ENCODE data around the gene PKMYT1.

The PKMYT1 gene

GRCh38 chr16:2980227-2981176, at the start of gene PKMYT1:
Gene PKMYT1 (minus strand): TSS chr16:2980446. CDS start chr16:2979657, 789 bp downstream.
- peak; percentile 92 for DNase-seq

- peak; percentile 40 for DNase-seq
Observed at GRCh38 chr16:3029491-3030221, 49.4 kb upstream of the PKMYT1 start.

DNA sequence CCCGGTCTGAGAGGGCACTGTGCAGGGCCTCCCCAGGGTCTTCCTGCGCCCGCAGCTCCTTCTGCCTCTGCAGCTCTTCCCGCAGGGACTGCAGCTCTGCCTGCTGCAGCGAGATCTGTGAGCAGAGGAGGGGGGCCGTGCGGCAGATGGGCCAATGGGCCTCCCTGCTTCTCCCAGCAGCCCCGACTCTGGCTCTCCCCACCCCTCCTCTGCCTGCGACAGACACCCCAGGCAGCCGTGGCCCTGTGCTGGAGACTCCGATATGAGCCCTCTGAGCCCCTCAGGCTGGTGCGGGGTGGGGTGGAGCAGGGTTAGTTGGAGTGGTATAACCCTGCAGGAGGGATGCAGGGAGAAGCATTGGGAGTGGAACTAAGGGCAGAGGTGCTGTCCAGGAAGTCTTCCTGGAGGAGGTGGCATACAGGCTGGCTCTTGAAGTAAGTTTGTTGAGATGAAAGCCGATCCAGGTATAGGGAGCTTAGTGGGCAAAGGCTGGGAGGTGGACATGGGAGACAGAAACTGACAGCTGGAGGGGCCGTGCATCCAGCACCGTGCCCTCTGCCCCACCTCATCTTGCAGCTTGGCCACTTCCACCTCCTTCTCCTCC, 48.6 kb upstream of the PKMYT1 start:
- no peak for DNase-seq

GRCh38 chr16:3027983-3028715, 47.9 kb upstream of the PKMYT1 start:
- peak; percentile 83 for DNase-seq

DNA sequence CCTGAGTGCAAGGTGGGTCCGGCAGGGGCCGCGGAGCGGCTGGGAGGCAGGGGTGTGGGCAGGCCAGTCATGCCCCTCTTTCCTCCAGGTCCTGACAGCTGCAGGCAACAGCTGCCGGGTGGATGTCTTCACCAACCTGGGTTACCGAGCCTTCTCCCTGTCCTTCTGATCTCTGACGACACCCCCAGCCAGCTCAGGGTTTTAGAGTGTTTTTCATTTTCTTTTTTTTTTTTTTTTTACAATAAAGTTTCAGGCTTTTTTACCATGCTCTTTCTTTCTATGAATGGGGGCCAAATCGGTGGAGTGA, 47.2 kb upstream of the PKMYT1 start:
- DNase-seq: no peak

DNA sequence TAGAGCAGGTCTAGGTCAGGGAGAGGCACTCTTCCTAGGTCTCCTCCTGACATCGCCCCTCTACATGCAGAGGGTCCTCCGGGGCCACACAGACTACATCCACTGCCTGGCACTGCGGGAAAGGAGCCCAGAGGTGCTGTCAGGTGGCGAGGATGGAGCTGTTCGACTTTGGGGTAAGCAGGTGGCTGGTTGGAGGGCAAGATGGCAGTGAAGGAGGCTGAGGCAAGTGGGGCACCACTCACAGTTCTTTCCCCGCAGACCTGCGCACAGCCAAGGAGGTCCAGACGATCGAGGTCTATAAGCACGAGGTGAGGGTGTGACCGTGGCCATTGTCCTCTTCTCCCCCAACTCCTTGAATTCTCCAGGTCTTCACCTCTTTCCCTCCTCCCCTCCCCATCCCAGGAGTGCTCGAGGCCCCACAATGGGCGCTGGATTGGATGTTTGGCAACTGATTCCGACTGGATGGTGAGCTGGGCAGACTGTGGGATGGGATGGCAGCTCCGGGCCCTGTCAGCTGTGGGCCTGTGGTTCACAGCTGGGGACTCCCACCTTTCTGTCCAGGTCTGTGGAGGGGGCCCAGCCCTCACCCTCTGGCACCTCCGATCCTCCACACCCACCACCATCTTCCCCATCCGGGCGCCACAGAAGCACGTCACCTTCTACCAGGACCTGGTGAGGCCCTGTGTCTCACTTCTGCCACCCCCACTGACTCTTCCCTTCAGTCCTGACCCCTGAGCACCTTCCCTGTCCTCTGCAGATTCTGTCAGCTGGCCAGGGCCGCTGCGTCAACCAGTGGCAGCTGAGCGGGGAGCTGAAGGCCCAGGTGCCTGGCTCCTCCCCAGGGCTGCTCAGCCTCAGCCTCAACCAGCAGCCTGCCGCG, 46.6 kb upstream of the PKMYT1 start:
- DNase-seq: no peak

DNA sequence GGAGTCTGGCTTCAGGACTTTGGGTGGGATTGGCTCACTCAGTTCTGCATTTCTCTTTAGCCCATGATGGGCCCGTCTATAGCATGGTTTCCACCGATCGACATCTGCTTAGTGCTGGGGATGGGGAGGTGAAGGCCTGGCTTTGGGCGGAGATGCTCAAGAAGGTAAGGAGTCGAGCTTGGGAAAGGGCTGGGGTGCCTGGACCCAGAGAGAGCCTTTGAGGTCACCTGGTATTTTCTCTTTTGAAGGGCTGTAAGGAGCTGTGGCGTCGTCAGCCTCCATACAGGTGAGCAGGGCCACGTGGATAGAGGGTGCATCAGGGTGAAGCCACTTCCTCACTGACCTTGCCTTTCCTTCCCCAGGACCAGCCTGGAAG, 45.7 kb upstream of the PKMYT1 start:
- DNase-seq: no peak

DNA sequence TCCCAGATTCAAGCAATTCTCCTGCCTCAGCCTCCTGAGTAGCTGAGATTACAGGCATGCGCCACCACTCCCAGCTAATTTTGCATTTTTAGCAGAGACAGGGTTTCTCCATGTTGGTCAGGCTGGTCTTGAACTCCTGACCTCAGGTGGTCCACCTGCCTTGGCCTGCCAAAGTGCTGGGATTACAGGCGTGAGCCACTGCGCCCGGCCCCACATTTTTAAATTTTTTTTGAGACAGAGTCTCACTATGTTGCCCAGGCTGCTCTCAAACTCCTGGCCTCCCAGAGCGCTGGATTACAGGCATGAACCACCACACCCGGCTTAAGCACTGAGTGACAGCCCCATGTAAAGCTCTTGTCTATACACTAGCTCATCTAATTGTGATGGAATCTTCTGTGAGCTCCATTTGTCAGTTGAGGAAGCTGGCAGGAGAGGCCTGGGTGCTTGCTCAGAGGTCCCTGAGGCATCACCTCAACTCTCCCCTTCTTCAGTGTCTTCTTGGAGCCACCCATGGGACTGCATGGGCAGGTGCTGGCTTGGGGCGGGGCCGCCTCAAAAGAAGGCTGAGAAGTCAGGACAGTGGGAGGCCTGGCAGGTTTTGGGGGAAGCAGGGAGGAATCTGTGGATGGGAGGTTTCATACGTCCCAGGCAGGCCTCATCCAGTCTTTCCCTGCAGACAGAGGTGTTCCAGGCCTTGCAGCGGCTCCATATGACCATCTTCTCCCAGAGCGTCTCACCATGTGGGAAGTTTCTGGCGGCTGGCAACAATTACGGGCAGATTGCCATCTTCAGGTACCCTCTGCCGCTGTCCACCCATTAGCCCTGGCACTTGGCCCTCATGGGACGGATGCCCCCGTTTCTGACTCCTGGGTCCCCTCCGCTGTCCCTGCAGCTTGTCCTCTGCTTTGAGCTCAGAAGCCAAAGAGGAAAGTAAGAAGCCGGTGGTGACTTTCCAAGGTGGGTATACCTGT, 45.1 kb upstream of the PKMYT1 start:
- no peak for DNase-seq

DNA sequence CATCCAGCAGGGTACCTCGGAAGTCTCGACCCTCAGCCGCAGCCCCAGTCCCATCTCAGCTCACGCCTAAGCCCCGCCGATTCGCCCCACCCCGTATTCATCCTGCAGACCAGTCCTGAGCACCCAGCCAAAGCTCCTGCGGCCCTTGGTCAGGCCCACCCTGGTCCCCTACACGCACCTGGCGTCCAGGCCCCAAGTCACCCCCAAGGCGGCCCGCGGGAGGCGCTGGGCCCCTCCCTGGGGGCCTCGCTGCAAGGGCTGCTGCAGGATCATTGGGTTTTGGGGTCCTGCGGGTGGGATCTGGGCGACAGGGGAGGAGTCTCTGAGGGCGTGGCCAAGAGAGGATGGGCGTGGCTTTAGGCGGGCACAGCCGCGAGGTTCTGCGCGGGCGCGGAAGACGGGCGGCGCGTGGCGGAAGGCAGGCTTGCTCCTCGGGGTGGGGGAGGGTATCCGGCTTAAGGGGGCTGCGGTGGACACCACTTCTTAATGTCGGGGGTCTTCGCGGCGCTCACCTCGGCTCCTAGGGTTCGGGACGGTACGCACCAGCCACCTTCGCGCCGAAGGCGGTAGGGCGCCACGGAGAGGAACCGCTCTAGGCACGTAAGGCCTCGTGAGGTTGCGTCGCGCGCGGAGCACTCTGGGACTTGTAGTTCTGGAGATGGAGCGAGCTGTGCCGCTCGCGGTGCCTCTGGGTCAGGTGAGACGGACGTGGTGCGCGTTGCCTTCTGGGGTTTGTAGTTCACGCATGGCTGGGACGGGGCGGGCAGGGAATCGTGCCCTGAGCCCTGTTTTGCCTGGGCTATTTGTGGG, 43.6 kb upstream of the PKMYT1 start, which contains the start of the genes HCFC1R1 and THOC6:
TSS of gene HCFC1R1 (minus strand) at position 274 of the 810 bp plus-strand sequence. CDS start at position 273, 1 bp downstream.
TSS of gene THOC6 (plus strand) at position 367 of the 810 bp plus-strand sequence. CDS start at position 659, 292 bp downstream.
- peak; percentile 98 for DNase-seq

DNA sequence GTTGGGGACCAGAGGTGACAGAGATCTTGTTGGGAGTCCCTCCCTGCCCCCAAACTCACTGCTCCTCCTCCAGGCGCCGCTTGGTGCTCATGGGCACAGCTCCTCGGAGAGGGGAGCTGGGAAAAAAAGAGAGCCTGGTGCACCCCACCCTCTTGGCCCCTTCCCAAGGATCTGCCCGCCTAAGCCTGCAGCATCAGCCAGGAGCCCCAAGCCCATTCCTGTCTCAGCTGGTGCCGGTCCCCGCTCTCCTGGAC, 43.1 kb upstream of the PKMYT1 start:
- no peak for DNase-seq

DNA sequence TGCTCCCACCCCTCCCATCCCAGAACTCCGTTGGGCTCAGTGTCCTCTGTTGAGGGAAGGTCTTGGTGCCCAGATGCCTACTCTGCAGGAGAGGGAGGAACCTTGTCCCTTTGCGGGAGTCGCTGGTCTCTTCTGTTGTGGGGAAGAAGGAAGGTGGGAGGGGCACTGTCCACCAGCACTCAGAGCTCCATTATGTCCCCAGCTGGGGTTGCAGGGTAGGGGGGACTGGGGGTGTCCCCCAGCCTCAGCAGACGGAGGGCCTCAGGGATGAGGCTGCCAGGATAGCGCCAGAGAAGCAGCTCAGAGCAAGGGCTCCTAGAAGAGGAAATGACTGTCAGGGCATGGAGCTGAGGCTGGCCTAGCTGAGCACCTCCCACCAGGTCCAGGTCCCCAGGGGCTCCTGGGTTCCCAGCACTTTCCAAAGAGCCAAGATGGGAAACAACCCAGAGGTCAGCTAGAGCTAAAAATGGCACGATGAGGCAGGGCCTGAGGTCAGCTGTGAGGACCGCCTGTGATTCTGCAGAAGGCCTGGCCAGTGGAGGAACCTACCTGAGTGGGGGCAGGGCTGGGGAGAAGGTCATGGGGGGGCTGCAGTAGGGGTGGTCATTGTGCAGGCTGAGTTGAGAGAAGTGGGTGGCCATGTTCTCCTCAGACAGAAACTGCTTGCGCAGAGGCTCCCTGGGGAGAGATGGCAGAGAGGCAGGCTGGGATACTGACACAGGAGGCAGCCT, 42.6 kb upstream of the PKMYT1 start:
- peak; percentile 32 for DNase-seq

- peak; percentile 90 for DNase-seq
Observed at GRCh38 chr16:3022208-3022683, 42.0 kb upstream of the PKMYT1 start.

DNA sequence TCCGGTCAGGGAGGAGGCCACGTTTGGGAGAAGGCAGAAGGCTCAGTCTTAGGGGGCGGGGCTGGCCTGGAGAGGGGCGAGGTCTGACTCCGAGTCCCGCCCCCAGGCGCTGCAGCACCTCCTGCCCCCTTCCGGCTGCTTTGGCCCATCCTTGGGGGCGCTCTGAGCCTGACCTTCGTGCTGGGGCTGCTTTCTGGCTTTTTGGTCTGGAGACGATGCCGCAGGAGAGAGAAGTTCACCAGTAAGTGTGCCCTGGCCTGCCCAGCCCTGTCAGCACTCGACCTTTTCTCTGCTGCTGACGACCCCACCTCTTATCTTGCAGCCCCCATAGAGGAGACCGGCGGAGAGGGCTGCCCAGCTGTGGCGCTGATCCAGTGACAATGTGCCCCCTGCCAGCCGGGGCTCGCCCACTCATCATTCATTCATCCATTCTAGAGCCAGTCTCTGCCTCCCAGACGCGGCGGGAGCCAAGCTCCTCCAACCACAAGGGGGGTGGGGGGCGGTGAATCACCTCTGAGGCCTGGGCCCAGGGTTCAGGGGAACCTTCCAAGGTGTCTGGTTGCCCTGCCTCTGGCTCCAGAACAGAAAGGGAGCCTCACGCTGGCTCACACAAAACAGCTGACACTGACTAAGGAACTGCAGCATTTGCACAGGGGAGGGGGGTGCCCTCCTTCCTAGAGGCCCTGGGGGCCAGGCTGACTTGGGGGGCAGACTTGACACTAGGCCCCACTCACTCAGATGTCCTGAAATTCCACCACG, 41.4 kb upstream of the PKMYT1 start:
- peak; percentile 77 for DNase-seq

DNA sequence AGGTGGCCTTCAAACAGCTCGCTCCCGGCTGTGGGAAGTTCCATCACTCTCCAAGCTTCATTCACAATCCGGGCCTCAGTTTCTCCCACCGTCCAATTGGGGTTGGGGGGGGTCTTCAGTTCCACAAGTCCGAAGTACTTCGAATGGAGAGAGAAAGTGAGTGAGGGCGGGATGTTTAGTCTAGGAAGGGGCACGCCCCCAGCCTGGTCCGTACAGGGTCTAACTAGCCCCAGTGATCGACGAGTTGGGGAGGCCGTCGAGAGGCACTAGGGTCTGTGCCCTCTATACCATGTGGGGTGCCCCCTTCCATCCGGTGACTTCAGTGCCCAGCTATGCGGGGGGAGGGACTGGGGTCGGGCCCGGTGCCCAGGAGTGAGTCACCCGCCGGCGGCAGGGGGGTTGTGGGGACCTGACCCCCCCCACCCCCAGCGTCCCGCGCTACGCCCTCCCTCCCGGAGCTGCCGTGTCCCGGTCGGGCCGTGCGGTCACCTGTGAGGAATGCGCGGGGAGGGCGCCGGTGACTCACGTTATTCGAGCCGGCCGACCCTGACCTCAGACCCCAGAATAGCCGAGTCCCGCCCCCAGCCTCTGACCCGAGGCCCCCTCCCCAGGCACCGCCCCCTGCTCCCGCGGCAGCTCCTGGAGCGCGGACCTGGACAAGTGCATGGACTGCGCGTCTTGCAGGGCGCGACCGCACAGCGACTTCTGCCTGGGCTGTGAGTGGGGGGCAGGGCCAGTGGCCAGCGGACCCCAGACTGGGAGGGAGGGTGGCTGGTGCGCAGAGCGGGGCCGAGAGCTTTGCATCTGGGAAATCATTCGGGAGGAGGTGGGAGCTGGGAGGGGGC, 40.6 kb upstream of the PKMYT1 start:
- DNase-seq: no peak

- peak; percentile 86 for DNase-seq
Observed at GRCh38 chr16:3020247-3020603, 40.0 kb upstream of the PKMYT1 start, which contains the start of gene TNFRSF12A. Gene TNFRSF12A (plus strand): TSS chr16:3020368. CDS start chr16:3020398, 30 bp downstream.

- no peak for DNase-seq
Observed at GRCh38 chr16:3019594-3020246, 39.5 kb upstream of the PKMYT1 start.
